ENCODE data around the gene FBL.

DNA sequence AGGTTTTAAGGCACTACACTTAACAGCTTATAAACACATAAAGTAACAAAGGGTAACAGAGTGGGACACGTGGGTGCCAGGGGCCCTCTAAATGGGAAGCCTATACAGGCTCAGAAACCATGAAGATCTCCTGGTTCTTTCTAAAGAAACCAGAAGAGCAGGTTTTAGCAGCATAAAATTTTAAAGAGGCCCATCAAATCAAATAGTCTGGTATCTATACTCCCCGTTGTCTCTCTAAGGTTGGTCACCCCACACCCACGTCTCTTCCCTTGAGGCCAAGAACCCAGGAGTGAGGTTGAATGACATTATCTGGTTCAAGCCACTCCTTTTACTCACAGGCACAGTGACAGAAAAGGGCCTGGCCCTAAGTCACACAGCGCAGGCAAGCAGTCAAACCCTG, 7.6 kb downstream of the FBL start:
- TF ChIP-seq YY1 (IDR thresholded peaks at IDR 0.05; ENCODE audit: low read depth, low read length), result no peak
- TF ChIP-seq POLR2A (IDR thresholded peaks at IDR 0.05; ENCODE audit: control extremely low read depth in 1 of 2, low read depth in 2 of 2, low read length in 2 of 2), result no peak
- TF ChIP-seq HDAC6 (IDR thresholded peaks at IDR 0.05; ENCODE audit: low read depth, low read length), result no peak
- TF ChIP-seq, protein P1, sequence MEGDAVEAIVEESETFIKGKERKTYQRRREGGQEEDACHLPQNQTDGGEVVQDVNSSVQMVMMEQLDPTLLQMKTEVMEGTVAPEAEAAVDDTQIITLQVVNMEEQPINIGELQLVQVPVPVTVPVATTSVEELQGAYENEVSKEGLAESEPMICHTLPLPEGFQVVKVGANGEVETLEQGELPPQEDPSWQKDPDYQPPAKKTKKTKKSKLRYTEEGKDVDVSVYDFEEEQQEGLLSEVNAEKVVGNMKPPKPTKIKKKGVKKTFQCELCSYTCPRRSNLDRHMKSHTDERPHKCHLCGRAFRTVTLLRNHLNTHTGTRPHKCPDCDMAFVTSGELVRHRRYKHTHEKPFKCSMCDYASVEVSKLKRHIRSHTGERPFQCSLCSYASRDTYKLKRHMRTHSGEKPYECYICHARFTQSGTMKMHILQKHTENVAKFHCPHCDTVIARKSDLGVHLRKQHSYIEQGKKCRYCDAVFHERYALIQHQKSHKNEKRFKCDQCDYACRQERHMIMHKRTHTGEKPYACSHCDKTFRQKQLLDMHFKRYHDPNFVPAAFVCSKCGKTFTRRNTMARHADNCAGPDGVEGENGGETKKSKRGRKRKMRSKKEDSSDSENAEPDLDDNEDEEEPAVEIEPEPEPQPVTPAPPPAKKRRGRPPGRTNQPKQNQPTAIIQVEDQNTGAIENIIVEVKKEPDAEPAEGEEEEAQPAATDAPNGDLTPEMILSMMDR (IDR thresholded peaks at IDR 0.05; ENCODE audit: control extremely low read depth in 1 of 3, insufficient read depth in 1 of 3, low read depth in 1 of 3, low read length in 3 of 3), result no peak
- no peak for TF ChIP-seq MAX (IDR thresholded peaks at IDR 0.05)
- no peak for TF ChIP-seq GABPA (IDR thresholded peaks at IDR 0.05; ENCODE audit: borderline replicate concordance, insufficient read depth, low read length)
- TF ChIP-seq, protein P2, sequence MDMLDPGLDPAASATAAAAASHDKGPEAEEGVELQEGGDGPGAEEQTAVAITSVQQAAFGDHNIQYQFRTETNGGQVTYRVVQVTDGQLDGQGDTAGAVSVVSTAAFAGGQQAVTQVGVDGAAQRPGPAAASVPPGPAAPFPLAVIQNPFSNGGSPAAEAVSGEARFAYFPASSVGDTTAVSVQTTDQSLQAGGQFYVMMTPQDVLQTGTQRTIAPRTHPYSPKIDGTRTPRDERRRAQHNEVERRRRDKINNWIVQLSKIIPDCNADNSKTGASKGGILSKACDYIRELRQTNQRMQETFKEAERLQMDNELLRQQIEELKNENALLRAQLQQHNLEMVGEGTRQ (IDR thresholded peaks at IDR 0.05; ENCODE audit: low read length), result no peak
- TF ChIP-seq TEAD4 (IDR thresholded peaks at IDR 0.05; ENCODE audit: low read depth, low read length), result no peak
- no peak for TF ChIP-seq MAFK (IDR thresholded peaks at IDR 0.05; ENCODE audit: low read depth, low read length)
- no peak for TF ChIP-seq POLR2AphosphoS5 (IDR thresholded peaks at IDR 0.05; ENCODE audit: low read depth, low read length)
- TF ChIP-seq CREB1 (IDR thresholded peaks at IDR 0.05), result no peak
- TF ChIP-seq HDAC2 (IDR thresholded peaks at IDR 0.05; ENCODE audit: borderline replicate concordance in 1 of 2, low read depth in 2 of 2, low read length in 2 of 2), result no peak
- TF ChIP-seq SP1 (IDR thresholded peaks at IDR 0.05; ENCODE audit: low read depth, low read length), result no peak
- no peak for TF ChIP-seq PHF8 (conservative IDR thresholded peaks at IDR 0.05; ENCODE audit: low read depth, low read length)
